HCT116 (cell line): ENCODE data around the gene HIVEP2. TPM values are rescaled to one million over a fixed set of nuclear protein-coding genes. Genes with fewer than 3 reads are reported as not detected.

Source experiments
- ATAC-seq: fragments of 200-7000 bp; cut with Tn5 transposase; 2 replicates; pipeline ENCODE4 v1.9.1; 2020; ENCODE audit warnings: mild to moderate bottlenecking, moderate library complexity
- BruUV-seq: library from RNA; stranded (reverse); fragments of 400-500 nt; replicated peaks from 2 replicates; lab custom pipeline; 2021; lab: Mats Ljungman, UMichigan
- CTCF ChIA-PET: fragments of 300-600 bp; sonication (Branson Sonifier 250); formaldehyde crosslinking; loops from one replicate; lab custom pipeline; 2021; ENCODE audit warnings: antibody characterized with exemption; lab: Charles Lee
- POLR2A ChIA-PET: fragments of 300-600, 350-600 bp; sonication (Branson Sonifier 250); formaldehyde crosslinking; loops from one replicate; lab custom pipeline; 2021; ENCODE audit warnings: antibody characterized with exemption; lab: Charles Lee
- RAD21 ChIA-PET, 2 experiments: fragments of 300-600 bp; sonication (Branson Sonifier 250); formaldehyde crosslinking; loops; one replicate each; lab custom pipeline; 2023; ENCODE audit warnings: low total read pairs in 2 of 2; ENCODE audit not compliant: uncharacterized antibody in 2 of 2, unreplicated experiment in 2 of 2, low non-redundant PET in 1 of 2; lab: Charles Lee
- DNase-seq: peaks from one replicate; pipeline ENCODE4 v3.0.0-alpha.2; 2010; ENCODE audit warnings: low read depth, low spot score
- H2AFZ ChIP-seq: fragments of 200-600 bp; shearing (Covaris generic), sonication (generic); 2 replicates; pipeline ENCODE4 v1.6.1; 2017; ENCODE audit warnings: low read depth, mixed run types, mixed read lengths, antibody characterized with exemption, low read length; ENCODE audit not compliant: poor library complexity, severe bottlenecking
- H3K27ac ChIP-seq: 2 replicates; pipeline ENCODE4 v1.5.1; 2012; ENCODE audit warnings: low read depth, low read length
- H3K27me3 ChIP-seq: fragments of 200-600 bp; sonication (generic); 2 replicates; pipeline ENCODE4 v1.6.1; 2016; ENCODE audit warnings: mixed run types, low read length, mixed read lengths; ENCODE audit not compliant: insufficient read depth
- H3K36me3 ChIP-seq, 2 experiments: fragments of 200-500 bp in 1 of 2; fragments of 200-600 bp in 1 of 2; sonication (Bioruptor generic) in 1 of 2; sonication (generic) in 1 of 2; 2 replicates each; pipeline versions ENCODE4 v1.5.1 to v1.6.1; 2014 to 2016; ENCODE audit warnings: low read length in 2 of 2, inconsistent platforms in 1 of 2, mixed read lengths in 1 of 2, mixed run types in 1 of 2; ENCODE audit not compliant: insufficient read depth in 2 of 2, control insufficient read depth in 1 of 2
- H3K4me1 ChIP-seq, 2 experiments: fragments of 200-600 bp in 1 of 2; sonication (generic) in 1 of 2; 2 replicates each; pipeline versions ENCODE4 v1.5.1 to v1.6.1; 2012 to 2017; ENCODE audit warnings: low read length in 2 of 2, inconsistent platforms in 1 of 2, mild to moderate bottlenecking in 1 of 2, mixed read lengths in 1 of 2, mixed run types in 1 of 2, moderate library complexity in 1 of 2; ENCODE audit not compliant: insufficient read depth in 2 of 2, control insufficient read depth in 1 of 2
- H3K4me2 ChIP-seq: fragments of 200-600 bp; sonication (generic); 2 replicates; pipeline ENCODE4 v1.6.1; 2017; ENCODE audit warnings: mixed run types, low read length, mixed read lengths
- H3K4me3 ChIP-seq, 2 experiments: fragments of 200-600 bp in 1 of 2; sonication (generic) in 1 of 2; replicated peaks in 1 of 2; 2 replicates each; pipeline ENCODE4 v1.5.1; 2011 to 2016; ENCODE audit warnings: low read length in 2 of 2, control low read depth in 1 of 2, low read depth in 1 of 2, mild to moderate bottlenecking in 1 of 2, mixed read lengths in 1 of 2, mixed run types in 1 of 2
- H3K79me2 ChIP-seq: fragments of 200-600 bp; sonication (generic); 2 replicates; pipeline ENCODE4 v1.6.1; 2017; ENCODE audit warnings: mild to moderate bottlenecking, mixed run types, low read length, moderate library complexity, mixed read lengths; ENCODE audit not compliant: insufficient read depth
- H3K9ac ChIP-seq: fragments of 200-600 bp; sonication (generic); 2 replicates; pipeline ENCODE4 v1.6.1; 2016; ENCODE audit warnings: low read length, mixed read lengths
- H3K9me2 ChIP-seq: fragments of 200-600 bp; sonication (generic), shearing (Covaris generic); 2 replicates; pipeline ENCODE4 v1.6.1; 2017; ENCODE audit warnings: mixed run types, mild to moderate bottlenecking, moderate library complexity; ENCODE audit not compliant: insufficient read depth
- H3K9me3 ChIP-seq, 2 experiments: fragments of 200-500 bp in 1 of 2; fragments of 200-600 bp in 1 of 2; sonication (Bioruptor generic) in 1 of 2; sonication (generic) in 1 of 2; 2 replicates each; pipeline ENCODE4 v1.6.1; 2014 to 2017; ENCODE audit warnings: low read length in 2 of 2, mixed read lengths in 2 of 2, inconsistent platforms in 1 of 2, low read depth in 1 of 2, mild to moderate bottlenecking in 1 of 2, mixed run types in 1 of 2, moderate library complexity in 1 of 2; ENCODE audit not compliant: control insufficient read depth in 1 of 2, insufficient read depth in 1 of 2
- H4K20me1 ChIP-seq: fragments of 200-600 bp; sonication (generic), shearing (Covaris generic); 2 replicates; pipeline ENCODE4 v1.6.1; 2017; ENCODE audit warnings: mixed run types, mild to moderate bottlenecking, moderate library complexity; ENCODE audit not compliant: insufficient read depth
- CBX3 ChIP-seq: IDR thresholded peaks from 2 replicates; pipeline ENCODE4 v1.6.1; 2012; ENCODE audit warnings: low read depth
- EGR1 ChIP-seq: IDR thresholded peaks from 2 replicates; pipeline ENCODE4 v1.6.1; 2012; ENCODE audit warnings: low read depth
- ELF1 ChIP-seq: IDR thresholded peaks from 2 replicates; pipeline ENCODE4 v1.6.1; 2012; ENCODE audit warnings: low read depth, borderline replicate concordance
- EZH2phosphoT487 ChIP-seq: fragments of 200-600 bp; IDR thresholded peaks from 2 replicates; pipeline ENCODE4 v1.6.1; 2018; ENCODE audit warnings: antibody characterized with exemption, borderline replicate concordance
- MAX ChIP-seq: IDR thresholded peaks from 2 replicates; pipeline ENCODE4 v1.6.1; 2012
- SIN3A ChIP-seq: IDR thresholded peaks from 2 replicates; pipeline ENCODE4 v1.6.1; 2012; ENCODE audit warnings: low read depth
- SP1 ChIP-seq: IDR thresholded peaks from 2 replicates; pipeline ENCODE4 v1.6.1; 2012; ENCODE audit warnings: low read depth
- TCF7L2 ChIP-seq: IDR thresholded peaks from 2 replicates; pipeline ENCODE4 v1.7.0; 2011; ENCODE audit warnings: borderline replicate concordance, inconsistent platforms; ENCODE audit not compliant: insufficient read depth, insufficient read length; ENCODE audit errors: extremely low read depth
- YY1 ChIP-seq: IDR thresholded peaks from 2 replicates; pipeline ENCODE4 v1.6.1; 2011; ENCODE audit warnings: low read length, low read depth, moderate library complexity, mild to moderate bottlenecking; ENCODE audit not compliant: insufficient replicate concordance; ENCODE audit errors: extremely low read depth
- intact Hi-C: fragments of 100-400 bp; cut with micrococcal nuclease; formaldehyde crosslinking; loops from 2 replicates; pipeline ENCODE4 v1.10.0; 2022
- total RNA-seq: library from RNA; stranded (reverse); gene quantifications from one replicate; pipeline ENCODE4 v1.2.1, GENCODE V29; 2021; ENCODE audit not compliant: unreplicated experiment
- TF ChIP-seq, protein P1 (sequence below): IDR thresholded peaks from 2 replicates; pipeline ENCODE4 v1.6.1; 2011; ENCODE audit warnings: mild to moderate bottlenecking, low read length, moderate library complexity; ENCODE audit not compliant: insufficient replicate concordance; ENCODE audit errors: extremely low read depth
- TF ChIP-seq, protein P2 (sequence below), 3 experiments: fragments of 200-600 bp in 1 of 3; sonication (generic) in 1 of 3; IDR thresholded peaks in 2 of 3; conservative IDR thresholded peaks in 1 of 3; 2 replicates each; pipeline ENCODE4 v1.5.1; 2012 to 2017; ENCODE audit warnings: low read depth in 2 of 3, low read length in 2 of 3, antibody characterized with exemption in 1 of 3, borderline replicate concordance in 1 of 3, control low read depth in 1 of 3, mild to moderate bottlenecking in 1 of 3, mixed read lengths in 1 of 3, mixed run types in 1 of 3, moderate library complexity in 1 of 3; ENCODE audit not compliant: insufficient read depth in 1 of 3
- TF ChIP-seq, protein P3 (sequence below): IDR thresholded peaks from 2 replicates; pipeline ENCODE4 v1.6.1; 2012
- TF ChIP-seq, protein P4 (sequence below): IDR thresholded peaks from 2 replicates; pipeline ENCODE4 v1.6.1; 2012; ENCODE audit warnings: low read depth

HIVEP2 gene
- total RNA-seq, 1 experiment from 2014 or later, result 8.1 TPM

DNA sequence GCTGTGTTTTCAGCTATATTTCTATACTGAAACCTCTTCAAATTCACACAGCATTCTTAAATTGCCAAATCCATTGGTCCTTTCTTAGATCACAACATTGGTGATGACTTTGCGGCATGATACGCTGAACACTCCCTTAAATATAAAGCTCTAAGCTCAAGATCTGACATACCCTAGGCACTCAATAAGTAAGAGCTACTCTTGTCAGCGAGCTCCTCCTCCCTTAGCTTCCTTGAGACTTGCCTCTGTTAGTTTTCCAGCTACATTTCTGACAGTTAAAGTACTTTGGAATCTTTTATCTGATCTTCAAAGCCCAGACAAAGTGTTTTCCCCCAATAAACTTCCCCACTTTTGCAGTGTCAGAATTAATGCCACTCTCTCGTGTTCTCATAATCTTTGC, 117.0 kb downstream of the HIVEP2 start:
- TF ChIP-seq, protein P1, sequence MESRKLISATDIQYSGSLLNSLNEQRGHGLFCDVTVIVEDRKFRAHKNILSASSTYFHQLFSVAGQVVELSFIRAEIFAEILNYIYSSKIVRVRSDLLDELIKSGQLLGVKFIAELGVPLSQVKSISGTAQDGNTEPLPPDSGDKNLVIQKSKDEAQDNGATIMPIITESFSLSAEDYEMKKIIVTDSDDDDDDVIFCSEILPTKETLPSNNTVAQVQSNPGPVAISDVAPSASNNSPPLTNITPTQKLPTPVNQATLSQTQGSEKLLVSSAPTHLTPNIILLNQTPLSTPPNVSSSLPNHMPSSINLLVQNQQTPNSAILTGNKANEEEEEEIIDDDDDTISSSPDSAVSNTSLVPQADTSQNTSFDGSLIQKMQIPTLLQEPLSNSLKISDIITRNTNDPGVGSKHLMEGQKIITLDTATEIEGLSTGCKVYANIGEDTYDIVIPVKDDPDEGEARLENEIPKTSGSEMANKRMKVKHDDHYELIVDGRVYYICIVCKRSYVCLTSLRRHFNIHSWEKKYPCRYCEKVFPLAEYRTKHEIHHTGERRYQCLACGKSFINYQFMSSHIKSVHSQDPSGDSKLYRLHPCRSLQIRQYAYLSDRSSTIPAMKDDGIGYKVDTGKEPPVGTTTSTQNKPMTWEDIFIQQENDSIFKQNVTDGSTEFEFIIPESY, result no peak
- TF ChIP-seq, protein P2, sequence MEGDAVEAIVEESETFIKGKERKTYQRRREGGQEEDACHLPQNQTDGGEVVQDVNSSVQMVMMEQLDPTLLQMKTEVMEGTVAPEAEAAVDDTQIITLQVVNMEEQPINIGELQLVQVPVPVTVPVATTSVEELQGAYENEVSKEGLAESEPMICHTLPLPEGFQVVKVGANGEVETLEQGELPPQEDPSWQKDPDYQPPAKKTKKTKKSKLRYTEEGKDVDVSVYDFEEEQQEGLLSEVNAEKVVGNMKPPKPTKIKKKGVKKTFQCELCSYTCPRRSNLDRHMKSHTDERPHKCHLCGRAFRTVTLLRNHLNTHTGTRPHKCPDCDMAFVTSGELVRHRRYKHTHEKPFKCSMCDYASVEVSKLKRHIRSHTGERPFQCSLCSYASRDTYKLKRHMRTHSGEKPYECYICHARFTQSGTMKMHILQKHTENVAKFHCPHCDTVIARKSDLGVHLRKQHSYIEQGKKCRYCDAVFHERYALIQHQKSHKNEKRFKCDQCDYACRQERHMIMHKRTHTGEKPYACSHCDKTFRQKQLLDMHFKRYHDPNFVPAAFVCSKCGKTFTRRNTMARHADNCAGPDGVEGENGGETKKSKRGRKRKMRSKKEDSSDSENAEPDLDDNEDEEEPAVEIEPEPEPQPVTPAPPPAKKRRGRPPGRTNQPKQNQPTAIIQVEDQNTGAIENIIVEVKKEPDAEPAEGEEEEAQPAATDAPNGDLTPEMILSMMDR (IDR thresholded peaks at IDR 0.05 in 2 of 3, conservative IDR thresholded peaks at IDR 0.05 in 1 of 3; ENCODE audit: borderline replicate concordance in 1 of 3, insufficient read depth in 1 of 3, low read depth in 2 of 3, low read length in 2 of 3), result no peak
- TF ChIP-seq, protein P3, sequence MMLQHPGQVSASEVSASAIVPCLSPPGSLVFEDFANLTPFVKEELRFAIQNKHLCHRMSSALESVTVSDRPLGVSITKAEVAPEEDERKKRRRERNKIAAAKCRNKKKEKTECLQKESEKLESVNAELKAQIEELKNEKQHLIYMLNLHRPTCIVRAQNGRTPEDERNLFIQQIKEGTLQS, result no peak
- TF ChIP-seq CBX3, result no peak
- no peak for TF ChIP-seq EGR1
- TF ChIP-seq SP1, result no peak
- no peak for TF ChIP-seq TCF7L2
- no peak for TF ChIP-seq EZH2phosphoT487
- no peak for TF ChIP-seq MAX
- TF ChIP-seq, protein P4, sequence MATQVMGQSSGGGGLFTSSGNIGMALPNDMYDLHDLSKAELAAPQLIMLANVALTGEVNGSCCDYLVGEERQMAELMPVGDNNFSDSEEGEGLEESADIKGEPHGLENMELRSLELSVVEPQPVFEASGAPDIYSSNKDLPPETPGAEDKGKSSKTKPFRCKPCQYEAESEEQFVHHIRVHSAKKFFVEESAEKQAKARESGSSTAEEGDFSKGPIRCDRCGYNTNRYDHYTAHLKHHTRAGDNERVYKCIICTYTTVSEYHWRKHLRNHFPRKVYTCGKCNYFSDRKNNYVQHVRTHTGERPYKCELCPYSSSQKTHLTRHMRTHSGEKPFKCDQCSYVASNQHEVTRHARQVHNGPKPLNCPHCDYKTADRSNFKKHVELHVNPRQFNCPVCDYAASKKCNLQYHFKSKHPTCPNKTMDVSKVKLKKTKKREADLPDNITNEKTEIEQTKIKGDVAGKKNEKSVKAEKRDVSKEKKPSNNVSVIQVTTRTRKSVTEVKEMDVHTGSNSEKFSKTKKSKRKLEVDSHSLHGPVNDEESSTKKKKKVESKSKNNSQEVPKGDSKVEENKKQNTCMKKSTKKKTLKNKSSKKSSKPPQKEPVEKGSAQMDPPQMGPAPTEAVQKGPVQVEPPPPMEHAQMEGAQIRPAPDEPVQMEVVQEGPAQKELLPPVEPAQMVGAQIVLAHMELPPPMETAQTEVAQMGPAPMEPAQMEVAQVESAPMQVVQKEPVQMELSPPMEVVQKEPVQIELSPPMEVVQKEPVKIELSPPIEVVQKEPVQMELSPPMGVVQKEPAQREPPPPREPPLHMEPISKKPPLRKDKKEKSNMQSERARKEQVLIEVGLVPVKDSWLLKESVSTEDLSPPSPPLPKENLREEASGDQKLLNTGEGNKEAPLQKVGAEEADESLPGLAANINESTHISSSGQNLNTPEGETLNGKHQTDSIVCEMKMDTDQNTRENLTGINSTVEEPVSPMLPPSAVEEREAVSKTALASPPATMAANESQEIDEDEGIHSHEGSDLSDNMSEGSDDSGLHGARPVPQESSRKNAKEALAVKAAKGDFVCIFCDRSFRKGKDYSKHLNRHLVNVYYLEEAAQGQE, result no peak
- no peak for TF ChIP-seq YY1
- no peak for TF ChIP-seq SIN3A
- no peak for TF ChIP-seq ELF1
- TF ChIP-seq, all 23 proteins: peak for 0
- H3K27ac ChIP-seq, result no peak overlapping the region
- no TSS peak for BruUV-seq
- no peak for ATAC-seq
- H4K20me1 ChIP-seq, result no peaks in the 10 kb centered on the region
- intact Hi-C loops, result no loop called here
- H2AFZ ChIP-seq, result no peak overlapping the region
- H3K9ac ChIP-seq, result no peak overlapping the region
- no peaks in the 10 kb centered on the region for H3K36me3 ChIP-seq
- no peak for DNase-seq
- ChIA-PET RAD21 (no interaction called here), POLR2A (no interaction called here), CTCF (no interaction called here)
- no peak overlapping the region for H3K4me2 ChIP-seq
- no peak overlapping the region for H3K4me3 ChIP-seq
- H3K9me2 ChIP-seq, result no peaks in the 10 kb centered on the region
- no peaks in the 10 kb centered on the region for H3K9me3 ChIP-seq
- H3K27me3 ChIP-seq, result no peaks in the 10 kb centered on the region
- no peaks in the 10 kb centered on the region for H3K79me2 ChIP-seq
- H3K4me1 ChIP-seq, result peaks cover 0 to 12% of the 10 kb centered on the region in 2 experiments; a peak in 2 of 4 replicates
